ENCODE measurements around the gene TRPV6.

DNA sequence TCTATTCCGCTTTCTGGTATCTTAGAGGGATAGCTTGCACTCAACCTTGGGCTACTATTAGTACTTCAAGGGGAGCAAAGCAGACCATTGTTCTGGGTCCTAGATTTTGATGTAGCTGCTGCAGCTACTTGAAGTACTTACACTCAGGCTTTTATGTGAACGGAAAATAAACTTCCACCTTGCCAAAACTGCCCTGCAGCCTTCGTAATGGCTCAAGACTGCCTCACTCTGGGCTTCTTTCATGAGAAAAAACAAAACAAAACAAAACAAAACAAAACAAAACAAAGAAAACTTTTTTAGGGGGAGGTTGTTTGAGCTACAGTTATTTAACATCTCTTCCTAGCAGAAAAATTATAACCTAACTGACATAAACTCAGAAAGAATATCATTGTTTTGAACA lies 50.1 kb downstream of the TRPV6 start:
- TF ChIP-seq, protein P1, sequence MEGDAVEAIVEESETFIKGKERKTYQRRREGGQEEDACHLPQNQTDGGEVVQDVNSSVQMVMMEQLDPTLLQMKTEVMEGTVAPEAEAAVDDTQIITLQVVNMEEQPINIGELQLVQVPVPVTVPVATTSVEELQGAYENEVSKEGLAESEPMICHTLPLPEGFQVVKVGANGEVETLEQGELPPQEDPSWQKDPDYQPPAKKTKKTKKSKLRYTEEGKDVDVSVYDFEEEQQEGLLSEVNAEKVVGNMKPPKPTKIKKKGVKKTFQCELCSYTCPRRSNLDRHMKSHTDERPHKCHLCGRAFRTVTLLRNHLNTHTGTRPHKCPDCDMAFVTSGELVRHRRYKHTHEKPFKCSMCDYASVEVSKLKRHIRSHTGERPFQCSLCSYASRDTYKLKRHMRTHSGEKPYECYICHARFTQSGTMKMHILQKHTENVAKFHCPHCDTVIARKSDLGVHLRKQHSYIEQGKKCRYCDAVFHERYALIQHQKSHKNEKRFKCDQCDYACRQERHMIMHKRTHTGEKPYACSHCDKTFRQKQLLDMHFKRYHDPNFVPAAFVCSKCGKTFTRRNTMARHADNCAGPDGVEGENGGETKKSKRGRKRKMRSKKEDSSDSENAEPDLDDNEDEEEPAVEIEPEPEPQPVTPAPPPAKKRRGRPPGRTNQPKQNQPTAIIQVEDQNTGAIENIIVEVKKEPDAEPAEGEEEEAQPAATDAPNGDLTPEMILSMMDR (IDR thresholded peaks at IDR 0.05) = no peak
- no peak for TF ChIP-seq POLR2A (IDR thresholded peaks at IDR 0.05)
